Neuronal stem cell (in vitro differentiated cells): ENCODE results near the gene ANK2.

Experiments used
- DNase-seq: peaks from one replicate; pipeline ENCODE4 v3.0.0-alpha.2; 2013; ENCODE audit warnings: low spot score
- H2AFZ ChIP-seq: one replicate; pipeline ENCODE4 v1.6.1; 2013; ENCODE audit warnings: mild to moderate bottlenecking, low read length, inconsistent platforms
- H2AK5ac ChIP-seq: 2 replicates; pipeline ENCODE4 v1.6.1; 2013; ENCODE audit warnings: low read depth, mild to moderate bottlenecking, inconsistent platforms, low read length, moderate library complexity, mixed read lengths
- H2BK120ac ChIP-seq: 2 replicates; pipeline ENCODE4 v1.6.1; 2013; ENCODE audit warnings: low read depth, mild to moderate bottlenecking, inconsistent platforms, low read length, moderate library complexity, mixed read lengths
- H2BK12ac ChIP-seq: one replicate; pipeline ENCODE4 v1.6.1; 2013; ENCODE audit warnings: low read length, inconsistent platforms
- H2BK15ac ChIP-seq: 2 replicates; pipeline ENCODE4 v1.6.1; 2013; ENCODE audit warnings: mild to moderate bottlenecking, low read length, inconsistent platforms, mixed read lengths
- H2BK5ac ChIP-seq: one replicate; pipeline ENCODE4 v1.6.1; 2013; ENCODE audit warnings: inconsistent platforms, mild to moderate bottlenecking, low read length, moderate library complexity
- H3K14ac ChIP-seq: one replicate; pipeline ENCODE4 v1.6.1; 2013; ENCODE audit warnings: low read length, inconsistent platforms
- H3K18ac ChIP-seq: 2 replicates; pipeline ENCODE4 v1.6.1; 2013; ENCODE audit warnings: low read length, inconsistent platforms
- H3K23ac ChIP-seq: 2 replicates; pipeline ENCODE4 v1.6.1; 2013; ENCODE audit warnings: low read depth, mild to moderate bottlenecking, mixed read lengths, low read length, inconsistent platforms; ENCODE audit not compliant: poor library complexity
- H3K27ac ChIP-seq: replicated peaks from 3 replicates; pipeline ENCODE4 v1.5.1; 2013; ENCODE audit warnings: low read length, inconsistent platforms
- H3K27me3 ChIP-seq, 3 experiments: 2 replicates each; pipeline ENCODE4 v1.6.1; 2013; ENCODE audit warnings: low read length in 3 of 3, mild to moderate bottlenecking in 2 of 3, inconsistent platforms in 1 of 3, low read depth in 1 of 3, mixed read lengths in 1 of 3, moderate library complexity in 1 of 3; ENCODE audit not compliant: control insufficient read depth in 3 of 3, insufficient read depth in 3 of 3
- H3K36me3 ChIP-seq, 2 donors: replicated peaks in 1 of 2; 2 replicates each; pipeline ENCODE4 v1.6.1; 2013; ENCODE audit warnings: low read length in 2 of 2; ENCODE audit not compliant: control insufficient read depth in 2 of 2, insufficient read depth in 2 of 2
- H3K4ac ChIP-seq: 2 replicates; pipeline ENCODE4 v1.6.1; 2013; ENCODE audit warnings: inconsistent platforms, mild to moderate bottlenecking, low read length, moderate library complexity
- H3K4me1 ChIP-seq, 2 donors: 1 replicate in 1 of 2; 2 replicates in 1 of 2; pipeline ENCODE4 v1.6.1; 2013; ENCODE audit warnings: low read length in 2 of 2, low read depth in 1 of 2; ENCODE audit not compliant: control insufficient read depth in 2 of 2, insufficient read depth in 1 of 2
- H3K4me2 ChIP-seq: one replicate; pipeline ENCODE4 v1.6.1; 2013; ENCODE audit warnings: mild to moderate bottlenecking, low read length, inconsistent platforms; ENCODE audit not compliant: insufficient read depth, poor library complexity, severe bottlenecking
- H3K4me3 ChIP-seq, 2 donors: 2 replicates each; pipeline ENCODE4 v1.5.1; 2013; ENCODE audit warnings: low read length in 2 of 2, mild to moderate bottlenecking in 2 of 2, inconsistent platforms in 1 of 2, moderate library complexity in 1 of 2
- H3K79me1 ChIP-seq: one replicate; pipeline ENCODE4 v1.6.1; 2013; ENCODE audit warnings: low read depth, mild to moderate bottlenecking, inconsistent platforms, low read length, moderate library complexity
- H3K9ac ChIP-seq: one replicate; pipeline ENCODE4 v1.6.1; 2013; ENCODE audit warnings: mild to moderate bottlenecking, low read depth, low read length, inconsistent platforms; ENCODE audit not compliant: poor library complexity
- H3K9me3 ChIP-seq, 2 donors: replicated peaks in 1 of 2; 2 replicates each; pipeline versions ENCODE3 to v1.6.1; 2013; ENCODE audit warnings: low read length in 2 of 2, mild to moderate bottlenecking in 2 of 2, inconsistent platforms in 1 of 2, low read depth in 1 of 2, mixed read lengths in 1 of 2, moderate library complexity in 1 of 2; ENCODE audit not compliant: control insufficient read depth in 2 of 2, insufficient read depth in 1 of 2
- H4K8ac ChIP-seq: one replicate; pipeline ENCODE4 v1.6.1; 2013; ENCODE audit warnings: low read depth, mild to moderate bottlenecking, inconsistent platforms, low read length, moderate library complexity
- H4K91ac ChIP-seq: one replicate; pipeline ENCODE4 v1.6.1; 2013; ENCODE audit warnings: low read length, low read depth, mild to moderate bottlenecking, inconsistent platforms; ENCODE audit not compliant: poor library complexity
- WGBS, 2 donors: extraction: QIAGEN DNeasy Blood & Tissue Kit; methylation state at CpG; one replicate each; pipeline ENCODE4 v1.1.7; 2013; ENCODE audit warnings: missing lambda C conversion rate in 2 of 2, mixed read lengths in 1 of 2; ENCODE audit not compliant: insufficient read length in 2 of 2, insufficient replicate concordance in 1 of 2; ENCODE audit errors: extremely low coverage in 2 of 2; 5-methylcytosine and 5-hydroxymethylcytosine counted together

ANK2 gene

DNA sequence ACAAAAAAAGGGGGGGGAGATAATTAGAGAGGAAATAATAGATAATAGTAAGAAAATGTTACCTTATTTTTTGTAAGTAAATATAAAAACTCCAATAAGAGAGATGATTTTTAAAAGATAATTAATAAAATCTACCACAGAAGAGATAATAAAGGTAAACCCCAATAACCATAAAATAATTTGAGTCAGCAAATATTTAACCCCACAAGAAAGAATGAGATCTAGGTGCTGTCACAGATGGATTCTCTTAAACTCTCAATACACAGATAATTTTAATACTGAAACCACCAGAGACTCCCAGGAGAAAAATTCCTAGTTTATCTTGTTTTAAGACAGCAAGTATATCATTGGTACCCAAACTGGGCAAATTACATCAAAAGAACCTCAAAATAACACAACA, 341.4 kb downstream of the ANK2 start:
- no peak overlapping the region for H2BK5ac ChIP-seq
- no peaks in the 10 kb centered on the region for H3K4me1 ChIP-seq
- H2BK15ac ChIP-seq = no peak overlapping the region
- H3K23ac ChIP-seq = no peak overlapping the region
- H3K27ac ChIP-seq = no peak overlapping the region
- H4K8ac ChIP-seq = no peak overlapping the region
- no peak overlapping the region for H3K18ac ChIP-seq
- no peak overlapping the region for H3K4me3 ChIP-seq
- no peak overlapping the region for H2BK120ac ChIP-seq
- H3K9me3 ChIP-seq = peaks cover 2 to 4% of the 10 kb centered on the region in 2 donors
- H3K36me3 ChIP-seq = no peaks in the 10 kb centered on the region
- H3K27me3 ChIP-seq = no peaks in the 10 kb centered on the region
- no peak overlapping the region for H4K91ac ChIP-seq
- no peak overlapping the region for H2BK12ac ChIP-seq
- H2AK5ac ChIP-seq = no peak overlapping the region
- DNase-seq = no peak
- no peak overlapping the region for H3K9ac ChIP-seq
- H3K79me1 ChIP-seq = no peaks in the 10 kb centered on the region
- H3K14ac ChIP-seq = no peak overlapping the region
- H2AFZ ChIP-seq = no peak overlapping the region
- no peak overlapping the region for H3K4me2 ChIP-seq
- no peak overlapping the region for H3K4ac ChIP-seq

DNA sequence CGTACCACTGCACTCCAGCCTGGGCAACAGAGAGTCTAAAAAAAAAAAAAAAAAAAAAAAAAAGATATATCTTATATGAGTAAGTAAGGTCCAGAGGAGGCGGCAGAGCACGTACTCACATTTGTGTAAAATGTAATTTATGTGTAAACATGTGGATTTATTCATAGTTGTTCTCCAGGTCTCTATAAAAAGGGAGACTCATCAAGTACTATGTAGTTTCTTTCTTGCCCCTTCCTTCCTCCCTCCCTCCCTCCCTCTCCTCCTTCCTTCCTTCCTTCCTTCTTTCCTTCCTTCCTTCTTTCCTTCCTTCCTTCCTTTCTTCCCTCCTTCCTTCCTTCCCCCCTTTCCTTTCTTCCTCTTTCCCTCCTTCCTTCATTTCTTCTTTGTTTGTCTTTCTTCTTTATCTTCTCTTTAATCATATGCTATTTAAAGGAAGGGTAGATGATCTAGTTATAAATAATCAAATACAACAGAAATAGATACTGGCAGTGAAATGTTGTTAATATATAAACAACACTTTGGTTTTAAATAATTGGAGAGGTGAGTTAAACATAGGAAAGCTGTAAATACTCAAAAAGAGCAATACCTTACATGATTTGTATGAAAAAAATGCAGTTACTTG, 344.8 kb downstream of the ANK2 start:
- no peak overlapping the region for H4K91ac ChIP-seq
- no peak overlapping the region for H4K8ac ChIP-seq
- H3K79me1 ChIP-seq = no peaks in the 10 kb centered on the region
- no peak overlapping the region for H3K18ac ChIP-seq
- no peak for DNase-seq
- H3K4ac ChIP-seq = no peak overlapping the region
- no peak overlapping the region for H2AK5ac ChIP-seq
- H3K9ac ChIP-seq = no peak overlapping the region
- peaks cover 4% of the 10 kb centered on the region in 2 donors for H3K9me3 ChIP-seq
- H2AFZ ChIP-seq = no peak overlapping the region
- no peak overlapping the region for H3K27ac ChIP-seq
- H2BK15ac ChIP-seq = no peak overlapping the region
- H3K14ac ChIP-seq = no peak overlapping the region
- no peak overlapping the region for H2BK5ac ChIP-seq
- H3K27me3 ChIP-seq = no peaks in the 10 kb centered on the region
- no peak overlapping the region for H3K4me2 ChIP-seq
- H3K4me1 ChIP-seq = no peaks in the 10 kb centered on the region
- H3K4me3 ChIP-seq = no peak overlapping the region
- H3K23ac ChIP-seq = no peak overlapping the region
- peaks cover 0 to 2% of the 10 kb centered on the region in 2 donors for H3K36me3 ChIP-seq
- no peak overlapping the region for H2BK12ac ChIP-seq
- no peak overlapping the region for H2BK120ac ChIP-seq
- whole genome bisulfite sequencing, 2 donors = no CpG with 5 or more reads among the region's 3 CpGs

DNA sequence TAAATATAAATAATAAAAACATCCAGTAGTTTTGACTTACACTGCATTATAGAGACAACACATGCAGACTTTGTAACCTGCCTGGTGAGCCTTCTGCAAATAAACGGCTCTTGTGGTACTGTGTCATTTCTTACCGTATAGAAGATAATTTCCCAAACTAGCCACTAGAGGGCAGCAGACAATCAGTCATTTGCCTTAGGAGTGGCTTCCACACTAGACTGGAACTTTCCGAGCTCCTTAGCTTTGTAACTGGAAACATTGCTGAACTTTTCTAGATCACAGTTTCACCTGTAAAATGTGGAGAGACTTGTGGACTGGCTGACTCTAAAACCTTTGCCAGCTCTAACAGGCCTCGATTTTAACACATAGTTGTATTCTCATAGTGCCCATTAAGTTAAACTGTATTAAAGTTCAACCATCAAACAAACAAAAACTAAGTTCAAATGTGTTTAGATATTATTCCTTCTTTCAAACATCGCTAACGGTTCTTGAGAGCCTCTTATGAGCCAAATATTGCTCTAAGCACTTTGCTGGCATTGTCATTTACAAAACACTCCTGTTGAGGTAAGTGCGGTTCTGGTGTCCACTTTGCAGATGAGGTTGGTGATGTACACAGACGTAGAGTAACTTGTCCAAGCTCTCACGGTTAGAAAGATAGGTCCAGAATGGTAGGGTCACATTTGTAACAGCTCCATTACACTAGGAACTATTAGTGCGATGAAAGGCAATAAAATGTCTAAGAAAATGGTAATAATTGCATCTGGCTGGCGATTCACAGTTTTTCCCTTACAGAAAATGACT, 345.5 kb downstream of the ANK2 start:
- Histone ChIP-seq H3K4me2 (no peak overlapping the region), H2BK12ac (no peak overlapping the region), H3K79me1 (no peaks in the 10 kb centered on the region), H3K4ac (no peak overlapping the region), H2BK120ac (no peak overlapping the region), H3K4me3 (no peak overlapping the region), H3K4me1 (no peaks in the 10 kb centered on the region), H2BK5ac (no peak overlapping the region), H2AK5ac (no peak overlapping the region), H3K27ac (no peak overlapping the region), H3K9ac (no peak overlapping the region), H3K9me3 (peaks cover 0 to 2% of the 10 kb centered on the region in 2 donors), H3K23ac (no peak overlapping the region), H3K27me3 (no peaks in the 10 kb centered on the region), H2AFZ (peak overlapping the region; percentile 80), H3K18ac (no peak overlapping the region), H4K8ac (no peak overlapping the region), H4K91ac (no peak overlapping the region), H3K14ac (no peak overlapping the region), H2BK15ac (no peak overlapping the region), H3K36me3 (peaks cover 0 to 2% of the 10 kb centered on the region in 2 donors)
- no CpG with 5 or more reads among the region's 11 CpGs for WGBS, 2 donors
- DNase-seq = peak; percentile 79

DNA sequence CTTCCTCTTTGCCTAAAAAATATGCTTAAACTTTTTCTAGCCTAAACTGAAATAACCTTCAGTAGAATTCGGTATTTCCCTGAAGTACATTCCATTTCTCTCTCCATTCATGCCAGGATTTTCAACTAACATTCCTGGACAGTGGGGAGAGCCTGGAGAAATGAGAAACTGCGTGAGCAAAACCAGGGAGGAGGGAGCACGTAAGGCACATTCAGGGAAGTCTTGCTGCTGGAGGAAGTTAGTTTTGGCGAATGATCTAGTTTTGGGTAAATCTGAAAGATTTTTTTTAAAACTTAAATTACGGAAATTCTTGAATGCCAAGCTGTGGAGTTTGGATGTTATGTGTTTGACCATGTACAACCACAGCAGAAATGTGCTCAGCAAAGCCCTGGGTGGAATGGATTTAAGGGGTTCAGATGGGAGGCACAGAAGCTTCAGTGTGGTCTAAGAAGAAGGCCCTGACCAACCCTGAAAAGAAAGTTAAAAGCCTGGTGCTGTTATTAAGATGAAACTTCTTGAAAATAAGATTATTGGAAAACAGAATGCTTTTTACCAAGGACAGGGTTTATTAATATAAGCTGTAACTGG, 347.8 kb downstream of the ANK2 start:
- no peak overlapping the region for H3K9ac ChIP-seq
- no peaks in the 10 kb centered on the region for H3K27me3 ChIP-seq
- no peak overlapping the region for H3K4me3 ChIP-seq
- H3K14ac ChIP-seq = no peak overlapping the region
- no peak overlapping the region for H2BK120ac ChIP-seq
- H3K18ac ChIP-seq = no peak overlapping the region
- no CpG with 5 or more reads among the region's 5 CpGs for WGBS, 2 donors
- H2BK5ac ChIP-seq = no peak overlapping the region
- H3K9me3 ChIP-seq = peaks cover 0 to 2% of the 10 kb centered on the region in 2 donors
- H4K8ac ChIP-seq = no peak overlapping the region
- H3K4me2 ChIP-seq = no peak overlapping the region
- DNase-seq = no peak
- H3K79me1 ChIP-seq = no peaks in the 10 kb centered on the region
- no peak overlapping the region for H2BK15ac ChIP-seq
- H2BK12ac ChIP-seq = no peak overlapping the region
- no peak overlapping the region for H4K91ac ChIP-seq
- no peak overlapping the region for H3K27ac ChIP-seq
- no peak overlapping the region for H3K23ac ChIP-seq
- peak overlapping the region; percentile 7 for H2AFZ ChIP-seq
- H3K36me3 ChIP-seq = peaks cover 0 to 2% of the 10 kb centered on the region in 2 donors
- no peak overlapping the region for H2AK5ac ChIP-seq
- no peaks in the 10 kb centered on the region for H3K4me1 ChIP-seq
- H3K4ac ChIP-seq = no peak overlapping the region
